Pancreas (tissue), 10 donors: Measurements from ENCODE around the gene HS3ST4. TPM values are rescaled to one million over a fixed set of nuclear protein-coding genes. Genes with fewer than 3 reads are reported as not detected.

ENCODE experiments used
- ATAC-seq, 4 donors: fragments of 200-7000 bp; cut with Tn5 transposase; one replicate each; pipeline versions ENCODE4 v1.8.0 to v1.9.1; 2020; ENCODE audit warnings: mild to moderate bottlenecking in 4 of 4, moderate library complexity in 4 of 4
- DNase-seq, 6 donors: peaks; one replicate each; pipeline ENCODE4 v3.0.0-alpha.2; 2020
- FAIRE-seq: peaks from 2 replicates; lab custom pipeline; 2012; peaks lifted over from hg19 to GRCh38; lab: Jason Lieb, UNC
- H3K27ac ChIP-seq, 4 donors: fragments of 200-600 bp; sonication (generic); 1 replicate in 3 of 4; 2 replicates in 1 of 4; pipeline versions ENCODE4 v1.5.0 to v1.8.0; 2020
- H3K27me3 ChIP-seq, 4 donors: fragments of 200-600 bp; one replicate each; pipeline ENCODE4 v1.8.0; 2021
- H3K36me3 ChIP-seq, 3 donors: fragments of 200-600 bp; sonication (generic) in 1 of 3; one replicate each; pipeline versions ENCODE4 v1.5.0 to v1.8.0; 2020 to 2021
- H3K4me1 ChIP-seq, 3 donors: fragments of 200-600 bp; one replicate each; pipeline ENCODE4 v1.8.0; 2021
- H3K4me3 ChIP-seq, 4 donors: fragments of 200-600 bp; sonication (generic) in 2 of 4; one replicate each; pipeline versions ENCODE4 v1.5.0 to v1.8.0; 2020 to 2021
- H3K9me3 ChIP-seq, 4 donors: fragments of 200-600 bp; one replicate each; pipeline ENCODE4 v1.8.0; 2021
- WGBS, 2 donors: extraction: QIAGEN DNeasy Blood & Tissue Kit; methylation state at CpG; one replicate each; pipeline ENCODE4 v1.1.7; 2013; 5-methylcytosine and 5-hydroxymethylcytosine counted together
- intact Hi-C, 3 donors: fragments of 100-400 bp; cut with DNase I; formaldehyde crosslinking; loops; one replicate each; pipeline versions ENCODE4 v1.11.1 to v1.14.2; 2022
- polyA plus RNA-seq, 2 donors: library from polyadenylated mRNA; stranded (reverse); fragments of 200-250 nt; gene quantifications; one replicate each; pipeline ENCODE4 v1.2.3, GENCODE V29; 2013
- total RNA-seq, 6 donors: library from RNA; stranded (reverse); fragmentation: NEBNext Ultra II Directional in 4 of 6; extraction: Animal tissue kit (Norgen Biotek cat#: 25700) in 4 of 6; gene quantifications; one replicate each; pipeline versions ENCODE4 v1.2.1 to v1.2.4, GENCODE V29; 2021 to 2023
- TF ChIP-seq, protein P1 (sequence below), 4 donors: fragments of 200-600 bp; sonication (generic) in 3 of 4; IDR thresholded peaks; one replicate each; pipeline versions ENCODE4 v1.5.0 to v1.8.0; 2021; ENCODE audit warnings: antibody characterized with exemption in 4 of 4
- donor health status: healthy with polysubstance abuse.
- donor health status: DM: no; HTN: no; CAD: no; lungs with moderate emphysema.
- donor health status: DM: no; HTN: no; CAD: no.
- donor health status: control.
- donor health status: control.
- donor health status: Bipolar disorder and iron deficiency.
- donor health status: DM: yes; HTN: yes; CAD: no.
- donor health status: DM: no; HTN: no; CAD: no.
- donor health status: DM: no; HTN: no; CAD: no.
- donor health status: DM: yes; HTN: yes; CAD: no.

Gene HS3ST4
- total and polyA plus RNA-seq, 8 donors = 0.05 to 0.19 TPM; not detected in 6

DNA sequence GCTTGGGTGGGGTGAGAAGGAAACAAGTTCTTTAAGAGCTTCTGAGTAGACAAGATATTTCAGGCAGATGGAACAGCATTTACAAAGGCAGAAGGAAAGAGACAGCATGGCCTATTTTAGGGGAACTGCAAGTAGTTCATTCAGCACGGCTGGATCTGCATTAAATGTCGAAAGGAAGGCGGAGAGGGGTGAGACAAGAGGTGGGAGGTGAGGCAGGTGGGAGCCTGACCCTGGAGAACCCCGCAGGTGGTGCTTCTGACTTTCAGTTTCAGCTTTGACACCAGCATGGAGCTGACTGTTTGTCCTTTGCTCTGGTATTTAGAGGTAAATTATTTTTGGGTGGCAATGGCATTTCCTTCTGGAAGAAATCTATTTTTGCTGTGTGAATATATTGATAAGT is 194.8 kb downstream of the HS3ST4 start:
- WGBS, 2 donors = 58 to 71% methylated on average over 4 of the region's 4 CpGs
- intact Hi-C loops = no loop called here
- FAIRE-seq (no peak), DNase-seq (no peak), ATAC-seq (no peak)
- no peaks in the 10 kb centered on the region for H3K36me3 ChIP-seq
- H3K27me3 ChIP-seq = no peaks in the 10 kb centered on the region
- no peaks in the 10 kb centered on the region for H3K9me3 ChIP-seq
- no peak overlapping the region for H3K27ac ChIP-seq
- TF ChIP-seq, protein P1, sequence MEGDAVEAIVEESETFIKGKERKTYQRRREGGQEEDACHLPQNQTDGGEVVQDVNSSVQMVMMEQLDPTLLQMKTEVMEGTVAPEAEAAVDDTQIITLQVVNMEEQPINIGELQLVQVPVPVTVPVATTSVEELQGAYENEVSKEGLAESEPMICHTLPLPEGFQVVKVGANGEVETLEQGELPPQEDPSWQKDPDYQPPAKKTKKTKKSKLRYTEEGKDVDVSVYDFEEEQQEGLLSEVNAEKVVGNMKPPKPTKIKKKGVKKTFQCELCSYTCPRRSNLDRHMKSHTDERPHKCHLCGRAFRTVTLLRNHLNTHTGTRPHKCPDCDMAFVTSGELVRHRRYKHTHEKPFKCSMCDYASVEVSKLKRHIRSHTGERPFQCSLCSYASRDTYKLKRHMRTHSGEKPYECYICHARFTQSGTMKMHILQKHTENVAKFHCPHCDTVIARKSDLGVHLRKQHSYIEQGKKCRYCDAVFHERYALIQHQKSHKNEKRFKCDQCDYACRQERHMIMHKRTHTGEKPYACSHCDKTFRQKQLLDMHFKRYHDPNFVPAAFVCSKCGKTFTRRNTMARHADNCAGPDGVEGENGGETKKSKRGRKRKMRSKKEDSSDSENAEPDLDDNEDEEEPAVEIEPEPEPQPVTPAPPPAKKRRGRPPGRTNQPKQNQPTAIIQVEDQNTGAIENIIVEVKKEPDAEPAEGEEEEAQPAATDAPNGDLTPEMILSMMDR (IDR thresholded peaks at IDR 0.05) = no peak
- no peaks in the 10 kb centered on the region for H3K4me1 ChIP-seq
- no peak overlapping the region for H3K4me3 ChIP-seq

DNA sequence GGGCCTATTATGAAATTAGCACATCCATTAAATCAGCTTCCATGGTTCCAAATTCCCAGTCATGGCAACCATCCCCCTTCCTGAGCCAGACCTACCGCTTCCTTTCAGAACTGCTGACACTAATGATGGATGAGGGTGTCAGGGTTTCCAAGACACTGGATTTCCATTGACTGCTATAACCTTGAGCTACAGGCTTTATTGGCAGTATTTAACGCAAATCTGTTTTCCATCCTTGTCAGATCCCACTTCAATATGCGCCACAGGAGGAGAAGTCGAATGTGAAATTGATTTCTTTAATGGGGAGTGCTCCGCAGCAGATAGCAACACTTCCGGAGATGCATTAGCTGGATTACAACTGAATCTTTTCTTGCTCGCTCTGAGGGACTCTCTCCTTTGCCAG is 197.1 kb downstream of the HS3ST4 start:
- TF ChIP-seq, protein P1 (IDR thresholded peaks at IDR 0.05) = no peak
- no peak for DNase-seq
- Histone ChIP-seq H3K4me1 (no peaks in the 10 kb centered on the region), H3K36me3 (no peaks in the 10 kb centered on the region), H3K27me3 (no peaks in the 10 kb centered on the region), H3K27ac (no peak overlapping the region), H3K4me3 (no peak overlapping the region), H3K9me3 (no peaks in the 10 kb centered on the region)
- 26 to 35% methylated on average over 7 of the region's 7 CpGs for WGBS, 2 donors
- no peak for ATAC-seq
- FAIRE-seq = no peak
- intact Hi-C loops = no loop called here

DNA sequence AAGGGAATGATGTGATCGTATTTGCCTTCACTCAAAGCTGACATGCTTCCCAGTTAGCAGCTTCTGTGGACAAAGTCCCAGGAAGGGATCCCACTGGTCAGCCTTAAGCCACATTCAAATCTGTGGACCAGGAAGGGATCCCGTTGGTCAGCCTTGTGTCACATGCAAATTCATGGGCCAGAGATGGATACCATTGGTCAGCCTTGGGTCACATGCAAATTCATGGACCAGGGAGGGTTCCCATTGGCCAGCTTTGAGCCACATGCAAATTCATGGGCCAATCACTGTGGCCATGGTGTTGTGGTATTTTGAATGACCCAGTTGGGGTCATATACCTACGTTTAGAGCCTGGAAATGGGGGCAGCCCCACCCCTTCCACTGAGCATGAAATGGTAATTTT is 201.6 kb downstream of the HS3ST4 start:
- H3K4me1 ChIP-seq = no peaks in the 10 kb centered on the region
- WGBS, 2 donors = 30 to 50% methylated on average over 3 of the region's 3 CpGs
- H3K4me3 ChIP-seq = no peak overlapping the region
- no peak for FAIRE-seq
- no peak for DNase-seq
- ATAC-seq = no peak
- intact Hi-C loops = no loop called here
- H3K27me3 ChIP-seq = no peaks in the 10 kb centered on the region
- H3K27ac ChIP-seq = no peak overlapping the region
- no peaks in the 10 kb centered on the region for H3K36me3 ChIP-seq
- H3K9me3 ChIP-seq = no peaks in the 10 kb centered on the region
- TF ChIP-seq, protein P1 (IDR thresholded peaks at IDR 0.05) = no peak

DNA sequence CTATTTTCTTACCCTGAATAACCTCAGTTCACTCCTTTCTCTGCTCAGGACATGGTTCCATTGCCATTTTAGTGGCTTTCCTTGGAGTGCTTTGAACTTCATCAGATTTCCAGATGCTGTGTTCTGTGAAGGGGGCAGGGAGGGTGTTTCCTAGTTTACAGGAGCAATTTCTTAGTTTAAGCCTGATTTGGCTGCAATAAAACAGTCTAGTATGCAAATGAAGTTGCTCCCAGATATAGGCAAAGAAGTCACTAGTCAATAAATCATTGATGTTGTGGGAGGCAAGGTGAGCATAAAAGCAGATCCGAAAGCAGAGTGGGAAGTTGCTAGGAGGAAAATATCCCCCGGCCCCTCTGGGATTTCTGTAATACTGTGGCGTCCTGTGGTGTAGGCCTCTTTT is 202.3 kb downstream of the HS3ST4 start:
- 46 to 60% methylated on average over 3 of the region's 3 CpGs for WGBS, 2 donors
- intact Hi-C loops = no loop called here
- TF ChIP-seq, protein P1 (IDR thresholded peaks at IDR 0.05) = no peak
- DNase-seq = no peak
- Histone ChIP-seq H3K27me3 (no peaks in the 10 kb centered on the region), H3K27ac (no peak overlapping the region), H3K4me1 (no peaks in the 10 kb centered on the region), H3K36me3 (no peaks in the 10 kb centered on the region), H3K4me3 (no peak overlapping the region), H3K9me3 (no peaks in the 10 kb centered on the region)
- no peak for FAIRE-seq
- ATAC-seq = no peak

DNA sequence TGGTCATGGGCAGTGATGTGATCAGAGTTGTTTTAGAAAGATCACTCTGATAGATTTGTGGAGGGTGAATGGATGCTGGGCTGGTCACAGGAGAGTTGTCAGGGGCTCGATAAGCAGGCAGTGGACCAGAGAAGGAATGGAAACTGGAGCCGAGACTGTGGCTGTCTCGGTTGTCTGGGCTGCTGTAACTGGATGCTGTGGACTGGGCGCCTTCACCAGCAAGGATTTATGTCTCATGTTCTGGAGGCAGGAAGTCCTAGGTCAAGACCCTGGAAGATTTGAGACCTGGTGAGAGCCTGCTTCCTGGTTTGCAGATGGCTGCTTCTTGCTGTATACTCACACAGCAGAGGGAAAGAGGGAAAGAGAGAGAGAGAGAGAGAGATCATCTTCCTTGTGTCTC is 203.6 kb downstream of the HS3ST4 start:
- peak overlapping the region in 1 of 4 donors; percentile 54 for H3K27ac ChIP-seq
- intact Hi-C loops = no loop called here
- no peak for FAIRE-seq

More for the DNA sequence above, 203.6 kb downstream of the HS3ST4 start:
- no peaks in the 10 kb centered on the region for H3K9me3 ChIP-seq
- H3K4me1 ChIP-seq = no peaks in the 10 kb centered on the region
- H3K36me3 ChIP-seq = no peaks in the 10 kb centered on the region
- H3K4me3 ChIP-seq = no peak overlapping the region
- WGBS, 2 donors = 35 to 50% methylated on average over 4 of the region's 4 CpGs
- TF ChIP-seq, protein P1 (IDR thresholded peaks at IDR 0.05) = no peak
- H3K27me3 ChIP-seq = no peaks in the 10 kb centered on the region
- no peak for ATAC-seq
- no peak for DNase-seq
